Erythroblast (primary cell): ENCODE results near the gene DNAJB8.
A peak's percentile ranks its signal among the peaks of the same experiment; 100 is the strongest.

ENCODE experiments used
- DNase-seq, 2 experiments: peaks; one replicate each; lab custom pipeline; 2025; lab: John Stamatoyannopoulos, UW
- GATA1 ChIP-seq: IDR thresholded peaks from 2 replicates; pipeline ENCODE4 v1.6.1; 2011; ENCODE audit warnings: low read depth, mild to moderate bottlenecking, control low read depth, low read length, moderate library complexity
- POLR2A ChIP-seq: IDR thresholded peaks from 2 replicates; pipeline ENCODE4 v1.6.1; 2011; ENCODE audit warnings: mild to moderate bottlenecking, low read length

The DNAJB8 gene

DNA sequence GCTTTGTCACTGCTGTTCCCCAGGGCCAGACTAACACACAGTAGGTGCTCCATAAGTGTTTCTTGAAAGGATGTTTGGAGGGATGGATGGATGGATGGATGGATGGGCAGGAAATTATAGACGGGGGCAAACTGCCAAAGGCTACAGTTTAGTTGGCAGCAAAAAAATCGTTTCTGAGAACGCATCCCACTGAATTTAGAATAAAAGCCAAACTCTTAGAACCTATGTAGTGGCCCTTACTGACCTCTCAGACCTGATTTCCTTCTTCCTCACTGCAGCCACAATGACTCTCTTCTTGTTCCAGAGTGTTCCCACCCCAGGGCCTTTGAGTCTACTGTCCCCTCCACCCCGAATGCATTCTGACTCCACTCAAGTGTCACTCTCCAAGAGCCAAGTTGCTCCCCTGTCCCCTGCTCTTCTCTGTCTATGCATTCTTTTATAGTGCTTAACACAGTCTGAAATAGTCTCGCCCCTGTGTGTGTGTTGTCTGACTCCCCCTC is 31.5 kb upstream of the DNAJB8 start:
- no peak for TF ChIP-seq POLR2A
- no peak for DNase-seq

DNA sequence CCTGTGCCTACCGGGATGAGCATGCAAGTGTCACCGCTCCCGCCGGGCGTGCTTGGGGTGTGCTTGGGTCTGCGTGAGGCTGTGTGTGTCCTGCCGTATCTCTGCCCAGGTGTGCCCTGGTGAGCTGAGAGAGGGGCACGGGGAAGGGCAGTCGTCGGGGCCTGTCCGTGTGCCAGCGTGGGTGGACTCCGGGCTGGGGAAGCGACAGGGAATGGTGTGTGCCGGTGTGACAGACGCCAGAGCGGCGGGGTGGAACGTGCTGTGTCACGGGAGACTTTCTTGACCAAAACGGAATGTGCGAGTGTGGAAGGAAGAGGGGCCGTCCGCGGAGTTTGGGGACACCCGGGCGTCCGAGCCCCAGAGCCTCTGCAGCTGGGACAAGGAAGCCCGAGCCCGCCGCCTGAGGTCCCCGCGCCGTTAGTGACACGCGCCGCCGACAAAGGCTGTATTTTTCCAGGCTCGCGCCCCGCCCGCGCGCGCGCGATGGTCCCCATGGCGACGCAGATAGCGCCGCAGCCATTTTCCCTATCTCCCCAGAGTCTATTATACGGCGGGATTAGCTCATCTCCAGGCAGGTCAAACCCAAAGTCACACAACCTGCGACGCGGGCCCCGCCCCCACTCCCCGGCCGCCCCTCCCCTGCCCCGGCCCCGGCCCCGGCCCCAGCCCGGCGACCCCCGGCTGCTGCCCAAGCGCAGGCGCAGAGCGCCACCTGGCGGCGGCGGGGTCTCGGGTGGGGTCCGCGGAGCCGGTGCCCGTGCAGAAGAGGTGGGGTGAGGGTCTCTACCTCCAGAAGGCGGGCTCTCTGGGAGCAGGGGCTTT is 30.8 kb upstream of the DNAJB8 start:
- peak; percentile 9 for TF ChIP-seq GATA1
- peak; percentile 69 for TF ChIP-seq POLR2A
- peak; percentile 91 to 93 for DNase-seq

- TF ChIP-seq POLR2A (no peak), GATA1 (no peak)
- peak; percentile 67 to 72 for DNase-seq
Measured at GRCh38 chr3:128496602-128497304, 30.1 kb upstream of the DNAJB8 start.

GRCh38 chr3:128496019-128496601 is 29.4 kb upstream of the DNAJB8 start:
- DNase-seq = peak; percentile 66 to 67
- TF ChIP-seq GATA1 (no peak), POLR2A (no peak)

DNA sequence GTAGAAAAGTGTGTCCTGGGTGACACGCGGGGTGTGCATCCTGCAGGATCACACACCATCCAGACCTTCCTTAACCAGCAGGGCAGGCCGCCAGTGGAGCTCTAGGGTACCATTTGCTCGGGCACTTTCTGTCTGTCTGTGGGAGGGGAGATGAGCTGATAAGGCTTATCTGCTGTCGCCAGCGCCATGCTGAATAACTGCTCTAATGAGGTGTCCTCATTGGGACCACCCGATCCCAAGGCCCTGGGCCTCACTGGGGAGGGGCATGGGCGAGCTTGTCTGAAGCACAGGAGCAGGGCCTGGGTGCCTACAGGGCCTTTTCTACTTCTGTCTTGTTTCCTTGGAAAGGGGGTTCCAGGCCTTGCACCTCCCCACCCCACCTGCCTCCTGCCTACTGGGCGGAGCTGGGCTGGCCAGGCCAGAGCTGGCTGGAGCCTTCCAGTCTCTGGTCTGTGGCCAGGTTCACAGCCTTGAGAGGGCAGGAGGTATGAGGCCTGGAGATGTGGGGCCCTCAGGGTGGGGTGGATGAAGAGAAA is 28.8 kb upstream of the DNAJB8 start:
- TF ChIP-seq POLR2A (peak; percentile 52), GATA1 (peak; percentile 80)

GRCh38 chr3:128494367-128494650 is 27.6 kb upstream of the DNAJB8 start:
- peak in 1 of 2 experiments; percentile 49 for DNase-seq
- no peak for TF ChIP-seq POLR2A
- TF ChIP-seq GATA1 = no peak

More for the DNA sequence above, 28.8 kb upstream of the DNAJB8 start:
- DNase-seq = peak; percentile 89 to 96

DNA sequence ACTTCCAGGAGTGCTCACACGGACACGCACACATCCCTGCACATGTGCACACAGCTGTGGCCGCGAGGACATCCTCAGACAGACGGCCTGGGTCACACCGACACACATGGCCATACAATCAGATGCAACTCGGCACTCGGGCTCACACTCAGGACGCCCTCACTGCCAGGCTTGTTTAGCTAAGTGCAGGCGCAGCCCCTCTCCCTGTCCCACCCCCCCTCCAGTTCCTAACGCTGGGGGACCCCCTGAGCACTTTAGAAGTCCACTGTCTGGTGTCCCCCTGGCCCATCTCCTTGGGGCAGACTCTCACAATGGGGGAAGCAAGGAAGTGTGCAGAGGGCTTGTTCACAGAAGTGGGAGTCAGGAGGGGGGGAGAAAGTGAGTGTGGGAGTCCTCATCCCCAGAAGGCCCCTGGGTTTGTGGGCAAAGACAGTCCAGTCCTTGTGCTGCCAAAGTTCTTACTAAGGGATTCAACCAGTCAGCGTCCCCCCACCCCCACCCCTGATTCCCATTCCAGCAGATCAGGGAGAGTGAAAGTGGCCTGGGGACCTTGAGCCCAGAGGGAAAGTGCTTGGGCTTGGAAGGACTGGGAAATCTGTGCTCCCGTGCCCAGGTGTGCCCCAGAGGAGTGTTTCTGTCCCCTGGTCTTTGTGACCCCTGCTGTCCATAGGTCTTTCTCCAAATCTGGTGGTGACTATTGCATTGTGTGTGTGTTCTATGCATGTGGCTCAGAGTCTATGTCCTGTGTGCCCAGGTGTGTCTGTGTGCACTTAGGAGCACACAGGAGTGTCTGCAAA is 27.1 kb upstream of the DNAJB8 start:
- DNase-seq = peak; percentile 68 to 73

DNA sequence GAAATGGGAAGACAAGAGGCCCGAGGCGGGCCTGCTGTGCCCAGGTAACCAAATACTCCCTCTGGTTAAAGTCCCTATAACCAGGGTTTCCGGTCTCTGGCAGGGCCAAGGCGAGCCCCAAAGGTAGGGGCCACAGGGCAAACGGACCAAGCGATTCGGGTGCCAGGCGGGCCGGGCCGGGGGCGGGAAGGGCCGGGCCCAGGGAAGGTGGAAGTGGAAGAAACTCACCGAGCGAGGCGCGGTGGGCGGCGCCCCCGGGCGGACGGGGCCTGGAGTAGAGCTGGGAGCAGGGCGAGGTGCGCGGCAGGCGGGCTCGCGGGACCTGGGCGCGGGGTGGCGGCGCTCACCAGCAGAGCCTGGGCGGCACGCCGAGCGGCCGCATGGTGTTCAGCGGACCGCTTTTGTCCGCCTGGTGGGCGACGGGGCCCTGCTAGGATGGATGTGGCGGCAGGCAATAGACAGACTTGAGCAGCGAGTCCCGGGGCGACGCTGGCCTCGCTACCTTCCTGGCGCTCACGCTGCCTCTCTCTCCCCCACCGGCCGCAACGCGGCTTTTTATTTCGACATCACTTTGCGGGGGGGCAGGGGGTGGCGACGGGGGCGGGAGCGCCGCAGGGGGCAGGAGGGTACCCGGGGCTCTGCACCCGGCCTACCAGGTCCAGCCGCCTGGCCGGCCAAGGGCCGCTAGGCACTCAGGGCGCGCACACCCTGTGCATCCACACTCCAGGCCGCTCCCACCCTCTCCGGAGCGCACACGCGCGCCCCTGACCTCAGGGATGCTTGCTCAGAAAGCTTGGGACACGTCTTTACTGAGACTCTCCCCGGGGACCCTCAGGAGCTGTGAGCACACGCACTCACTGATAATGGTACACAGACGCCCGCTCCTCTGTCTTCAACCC is 26.2 kb upstream of the DNAJB8 start, which contains the start of gene GATA2:
Gene GATA2 (minus strand): TSS at position 531 of the 899 bp plus-strand sequence. CDS start 6,170 bp downstream, outside the sequence.
- DNase-seq = peak; percentile 80 to 90
- TF ChIP-seq GATA1 = no peak
- peak; percentile 58 for TF ChIP-seq POLR2A

More for the DNA sequence above, 27.1 kb upstream of the DNAJB8 start:
- TF ChIP-seq GATA1 = no peak
- TF ChIP-seq POLR2A = peak; percentile 34

DNA sequence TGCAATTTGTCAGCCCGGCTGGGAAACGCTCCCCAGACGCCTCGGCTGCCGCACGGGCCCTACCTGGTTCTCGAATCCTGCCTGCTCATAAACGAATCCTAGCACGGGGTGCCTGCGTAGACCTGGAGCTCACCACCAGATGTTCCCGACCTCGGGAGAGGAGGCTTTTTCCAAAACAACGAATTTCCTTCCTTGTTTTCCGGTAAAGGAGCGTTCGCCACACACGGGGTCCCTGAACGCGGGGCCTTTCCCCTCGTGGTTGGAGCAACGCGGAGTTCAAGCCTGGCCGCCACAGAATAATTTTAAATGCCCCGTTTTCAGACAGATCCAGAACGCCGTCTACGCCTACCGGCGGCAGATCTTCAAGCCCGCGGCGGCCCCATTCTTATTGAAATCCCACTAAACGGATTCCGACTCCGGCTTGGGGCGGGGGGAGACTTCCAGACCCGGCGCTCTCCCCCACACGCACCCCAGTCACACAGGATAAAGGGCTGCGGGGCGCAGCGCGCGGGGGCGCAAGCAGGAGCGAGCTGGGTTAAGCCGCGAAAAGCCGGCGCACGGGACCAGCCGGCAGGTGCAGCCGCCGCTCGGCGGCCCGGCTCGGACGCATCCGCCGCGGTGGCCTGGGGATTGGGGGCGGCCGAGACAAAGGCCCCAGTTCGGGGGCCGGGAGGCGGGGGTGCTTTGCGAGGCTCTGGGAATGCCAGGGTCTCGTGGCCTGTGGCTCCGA is 25.4 kb upstream of the DNAJB8 start:
- peak; percentile 61 to 74 for DNase-seq
- TF ChIP-seq POLR2A (peak; percentile 18), GATA1 (no peak)

DNA sequence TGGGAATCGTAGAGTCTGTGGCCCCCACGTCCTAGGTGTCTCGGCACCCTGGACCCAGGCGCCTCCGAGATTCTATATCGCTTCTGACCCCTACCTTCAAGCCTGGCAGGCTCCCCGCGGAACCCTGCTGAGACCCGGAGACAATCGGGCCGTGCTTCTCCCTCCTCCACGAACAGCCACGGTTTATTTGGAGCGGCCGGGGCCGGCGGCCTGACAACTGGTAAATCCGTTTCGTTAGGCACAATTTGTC is 24.9 kb upstream of the DNAJB8 start:
- no peak for TF ChIP-seq GATA1
- no peak for TF ChIP-seq POLR2A
- DNase-seq = peak; percentile 60 to 73

DNA sequence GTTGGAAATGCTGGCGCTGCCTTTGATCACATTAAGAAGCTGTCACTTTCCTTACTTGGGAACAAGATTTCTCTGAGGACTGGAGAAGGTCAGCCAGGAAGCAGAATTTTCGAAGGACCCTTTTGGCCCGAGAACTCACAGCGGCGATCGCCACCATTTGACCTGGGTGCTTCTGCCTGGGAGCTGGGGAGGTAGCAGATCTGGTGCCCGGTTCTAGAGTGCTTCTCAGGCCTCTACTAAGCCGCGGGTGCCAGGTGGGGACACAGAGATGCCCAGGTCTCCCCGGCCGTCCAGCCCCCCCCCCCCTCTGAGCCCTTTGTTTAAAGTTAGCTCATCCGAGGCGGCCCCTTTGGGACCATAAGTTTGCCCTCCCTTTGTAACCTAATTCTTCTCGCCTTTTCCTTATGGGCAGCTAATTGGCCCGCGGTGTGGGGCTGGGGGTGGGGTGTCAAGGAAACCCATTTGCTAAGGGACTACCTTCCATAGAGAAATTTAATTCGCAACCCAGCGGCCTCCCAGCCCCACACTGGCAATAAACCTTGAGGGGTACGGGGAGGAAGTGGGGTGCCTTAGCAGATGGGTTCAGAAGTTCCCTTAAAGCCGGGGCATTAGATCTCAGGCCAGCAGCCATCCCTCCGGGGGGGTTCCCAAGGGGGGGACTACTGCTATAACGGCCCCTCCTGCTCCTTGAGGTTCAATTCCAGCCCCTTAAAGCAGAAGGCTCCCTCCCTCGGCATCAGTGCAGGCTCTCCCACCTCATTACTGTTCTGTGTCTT is 24.4 kb upstream of the DNAJB8 start:
- DNase-seq = peak; percentile 65 to 75

More for the DNA sequence above, 24.4 kb upstream of the DNAJB8 start:
- TF ChIP-seq POLR2A (no peak), GATA1 (no peak)
